ENCODE results near the gene ARHGAP23.

GRCh38 chr17:38547444-38547843, 119.2 kb downstream of the ARHGAP23 start:
- TF ChIP-seq, protein P1, sequence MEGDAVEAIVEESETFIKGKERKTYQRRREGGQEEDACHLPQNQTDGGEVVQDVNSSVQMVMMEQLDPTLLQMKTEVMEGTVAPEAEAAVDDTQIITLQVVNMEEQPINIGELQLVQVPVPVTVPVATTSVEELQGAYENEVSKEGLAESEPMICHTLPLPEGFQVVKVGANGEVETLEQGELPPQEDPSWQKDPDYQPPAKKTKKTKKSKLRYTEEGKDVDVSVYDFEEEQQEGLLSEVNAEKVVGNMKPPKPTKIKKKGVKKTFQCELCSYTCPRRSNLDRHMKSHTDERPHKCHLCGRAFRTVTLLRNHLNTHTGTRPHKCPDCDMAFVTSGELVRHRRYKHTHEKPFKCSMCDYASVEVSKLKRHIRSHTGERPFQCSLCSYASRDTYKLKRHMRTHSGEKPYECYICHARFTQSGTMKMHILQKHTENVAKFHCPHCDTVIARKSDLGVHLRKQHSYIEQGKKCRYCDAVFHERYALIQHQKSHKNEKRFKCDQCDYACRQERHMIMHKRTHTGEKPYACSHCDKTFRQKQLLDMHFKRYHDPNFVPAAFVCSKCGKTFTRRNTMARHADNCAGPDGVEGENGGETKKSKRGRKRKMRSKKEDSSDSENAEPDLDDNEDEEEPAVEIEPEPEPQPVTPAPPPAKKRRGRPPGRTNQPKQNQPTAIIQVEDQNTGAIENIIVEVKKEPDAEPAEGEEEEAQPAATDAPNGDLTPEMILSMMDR (IDR thresholded peaks at IDR 0.05), result no peak
- TF ChIP-seq POLR2A (IDR thresholded peaks at IDR 0.05), result no peak
